HG03175 (cell line): ENCODE measurements around the gene MSRB2.

Experiments used
- ATAC-seq: cut with Tn5 transposase; IDR thresholded peaks from one replicate; pipeline ENCODE4 v1.9.1; 2021; ENCODE audit warnings: mild to moderate bottlenecking, moderate library complexity; ENCODE audit not compliant: unreplicated experiment

The MSRB2 gene

GRCh38 chr10:23158370-23158769 is 63.0 kb downstream of the MSRB2 start:
- ATAC-seq = peak; percentile 73

GRCh38 chr10:23171232-23171876 is 76.0 kb downstream of the MSRB2 start:
- no peak for ATAC-seq
